Measurements from ENCODE around the gene RNF150. TPM values are rescaled to one million over a fixed set of nuclear protein-coding genes. Genes with fewer than 3 reads are reported as not detected.

RNF150 gene
- total and polyA plus RNA-seq, 2 of the 4 experiments (the other 2 are of a cell fraction) = 6.2 to 18.1 TPM

DNA sequence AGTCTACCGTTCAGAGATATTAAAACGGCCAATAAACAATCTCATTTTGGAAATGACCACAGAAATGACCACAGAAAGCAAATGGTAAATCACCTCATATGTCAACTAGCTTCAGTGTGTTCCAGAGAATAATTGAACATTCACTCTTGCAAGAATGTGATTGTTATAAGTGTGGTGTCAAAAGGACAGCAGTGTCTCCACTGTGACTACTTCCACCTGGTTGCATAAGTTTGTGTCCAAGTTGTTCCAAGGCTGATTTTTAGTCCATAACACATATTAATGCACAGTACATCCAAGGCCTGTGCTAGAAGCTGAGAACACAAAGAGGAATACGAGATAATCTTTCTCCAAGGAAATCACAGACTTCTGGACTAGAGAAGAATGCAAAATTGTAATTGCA lies 37.4 kb upstream of the RNF150 start:
- Histone ChIP-seq H3K79me1 (ENCODE audit: low read depth in 1 of 2, low read length in 2 of 2) (no peaks in the 10 kb centered on the region), H3K56ac (ENCODE audit: extremely low read depth, insufficient read depth, low read length) (no peak overlapping the region), H3K14ac (replicated peaks; ENCODE audit: low read depth, low read length) (no peak overlapping the region), H3K27ac (ENCODE audit: insufficient read depth, low read length) (no peak overlapping the region), H2BK120ac (ENCODE audit: low read depth, low read length) (no peak overlapping the region), H2BK20ac (ENCODE audit: low read depth, low read length) (no peak overlapping the region), H3K9ac (ENCODE audit: low read depth, low read length) (no peak overlapping the region), H3K4me3 (ENCODE audit: insufficient read depth, low read depth, low read length) (no peak overlapping the region), H3K4me2 (ENCODE audit: low read depth, low read length) (no peak overlapping the region; the same call in 1 of the 2 replicates), H3K27me3 (ENCODE audit: control insufficient read depth, insufficient read depth, low read length) (peaks cover 7% of the 10 kb centered on the region), H3K9me3 (ENCODE audit: control insufficient read depth, insufficient read depth, low read length) (peaks cover 3% of the 10 kb centered on the region; the same call in 1 of the 2 replicates), H3K4ac (ENCODE audit: low read depth, low read length) (no peak overlapping the region), H2BK15ac (ENCODE audit: low read depth, low read length) (no peak overlapping the region), H4K5ac (ENCODE audit: low read depth, low read length) (no peak overlapping the region), H3K23ac (ENCODE audit: low read depth, low read length) (no peak overlapping the region), H2AK9ac (replicated peaks; ENCODE audit: low read depth, low read length, poor library complexity) (no peak overlapping the region), H4K8ac (ENCODE audit: low read depth in 2 of 2, low read length in 2 of 2) (no peak overlapping the region), H3K9me1 (ENCODE audit: insufficient read depth, low read length) (no peaks in the 10 kb centered on the region), H3K4me1 (ENCODE audit: control insufficient read depth, insufficient read depth, low read length) (no peaks in the 10 kb centered on the region), H2BK5ac (ENCODE audit: low read depth, low read length, poor library complexity, severe bottlenecking) (no peak overlapping the region), H4K91ac (ENCODE audit: insufficient read depth, low read depth, low read length) (no peak overlapping the region), H2AFZ (replicated peaks; ENCODE audit: low read length, poor library complexity) (no peak overlapping the region), H2AK5ac (ENCODE audit: low read depth, low read length) (no peak overlapping the region), H4K20me1 (ENCODE audit: insufficient read depth, low read length) (no peaks in the 10 kb centered on the region), H3K36me3 (ENCODE audit: control insufficient read depth, insufficient read depth, low read length) (no peaks in the 10 kb centered on the region), H3K18ac (ENCODE audit: low read depth, low read length) (no peak overlapping the region)
- dilution Hi-C loops (cut with HindIII; ENCODE audit: low sequenced_read_pairs, unreplicated experiment) (no loop called here), intact Hi-C loops (cut with micrococcal nuclease) (no loop called here), in situ Hi-C loops (cut with MboI; ENCODE audit: low sequenced_read_pairs) (loop anchor here (25.0 kb wide), 3 partner anchors 1542 to 1917 kb away; partner anchors contain the start of gene INPP4B)
- ATAC-seq (ENCODE audit: low read depth) (no peak), DNase-seq (no peak)
- ChIA-PET POLR2A (ENCODE audit: unreplicated experiment) (no interaction called here), CTCF (no interaction called here)
- WGBS, 2 experiments (ENCODE audit: extremely low coverage in 2 of 2, insufficient read length in 1 of 2) = no CpG with 5 or more reads among the region's 3 CpGs
- no TSS peak for BruUV-seq (replicated peaks)
- no peak for TF ChIP-seq BHLHE40 (IDR thresholded peaks at IDR 0.05; ENCODE audit: low read depth, low read length)
- TF ChIP-seq FOS (IDR thresholded peaks at IDR 0.05; ENCODE audit: low read depth, low read length) = no peak
- TF ChIP-seq CEBPB (IDR thresholded peaks at IDR 0.05; ENCODE audit: low read depth, low read length) = no peak
- TF ChIP-seq MXI1 (IDR thresholded peaks at IDR 0.05; ENCODE audit: borderline replicate concordance, low read depth, low read length) = no peak
- no peak for TF ChIP-seq CTCF (conservative IDR thresholded peaks at IDR 0.05; ENCODE audit: low read depth, low read length)
- TF ChIP-seq CHD1 (IDR thresholded peaks at IDR 0.05; ENCODE audit: low read depth, low read length) = no peak
- TF ChIP-seq NFE2L2 (IDR thresholded peaks at IDR 0.05; ENCODE audit: low read depth, low read length) = no peak
- TF ChIP-seq ELK1 (IDR thresholded peaks at IDR 0.05; ENCODE audit: borderline replicate concordance, low read depth, low read length) = no peak
- TF ChIP-seq RCOR1 (IDR thresholded peaks at IDR 0.05; ENCODE audit: insufficient replicate concordance, low read length) = no peak
- no peak for TF ChIP-seq MAZ (IDR thresholded peaks at IDR 0.05; ENCODE audit: borderline replicate concordance, low read depth, low read length)
- no peak for TF ChIP-seq POLR2A (IDR thresholded peaks at IDR 0.05; ENCODE audit: low read depth, low read length)
- no peak for TF ChIP-seq USF2 (IDR thresholded peaks at IDR 0.05; ENCODE audit: low read depth, low read length)
- TF ChIP-seq RAD21 (IDR thresholded peaks at IDR 0.05; ENCODE audit: low read length) = no peak
- TF ChIP-seq MAFK (IDR thresholded peaks at IDR 0.05; ENCODE audit: low read depth, low read length) = no peak
- TF ChIP-seq RFX5 (IDR thresholded peaks at IDR 0.05; ENCODE audit: low read depth, low read length) = no peak
- no peak for TF ChIP-seq SMC3 (IDR thresholded peaks at IDR 0.05; ENCODE audit: low read depth, low read length)
